Testis (tissue), 3 donors: ENCODE data around the gene USP20. TPM values are rescaled to one million over a fixed set of nuclear protein-coding genes. Genes with fewer than 3 reads are reported as not detected.

Source experiments
- DNase-seq: peaks from one replicate; pipeline ENCODE4 v3.0.0-alpha.2; 2019
- H3K27ac ChIP-seq, 2 donors: fragments of 200-600 bp; sonication (generic); one replicate each; pipeline ENCODE4 v1.5.1; 2019
- H3K27me3 ChIP-seq: fragments of 200-600 bp; sonication (generic); one replicate; pipeline ENCODE4 v1.5.1; 2019
- H3K36me3 ChIP-seq: fragments of 200-600 bp; sonication (generic); one replicate; pipeline ENCODE4 v1.5.1; 2017; ENCODE audit warnings: low read depth; ENCODE audit errors: missing control alignments
- H3K4me1 ChIP-seq: fragments of 200-600 bp; sonication (generic); one replicate; pipeline ENCODE4 v1.5.1; 2019
- H3K4me3 ChIP-seq, 2 donors: fragments of 200-600 bp; sonication (generic); one replicate each; pipeline ENCODE4 v1.5.1; 2017 to 2019
- H3K9me3 ChIP-seq: fragments of 200-600 bp; sonication (generic); one replicate; pipeline ENCODE4 v1.5.1; 2017
- CTCF ChIP-seq, 3 experiments: fragments of 450-650 bp in 2 of 3; fragments of 200-600 bp in 1 of 3; sonication (generic) in 1 of 3; IDR thresholded peaks; one replicate each; pipeline ENCODE4 v1.5.1; 2016 to 2019; ENCODE audit warnings: antibody characterized with exemption in 3 of 3, mild to moderate bottlenecking in 2 of 3, moderate library complexity in 1 of 3
- POLR2A ChIP-seq: fragments of 450-650 bp; IDR thresholded peaks from one replicate; pipeline ENCODE4 v1.6.1; 2017; ENCODE audit warnings: antibody characterized with exemption, mild to moderate bottlenecking, moderate library complexity
- WGBS, 2 donors: methylation state at CpG; one replicate each; pipeline ENCODE4 v1.1.5; 2018; 5-methylcytosine and 5-hydroxymethylcytosine counted together
- intact Hi-C: fragments of 100-400 bp; cut with DNase I; formaldehyde crosslinking; loops from one replicate; pipeline ENCODE4 v1.15.1; 2023; ENCODE audit warnings: low total_unique reads
- polyA plus RNA-seq: library from polyadenylated mRNA; stranded (reverse); fragments of 350-450 nt; fragmentation: Illumina TruSeq; extraction: RNeasy Lipid Tissue Mini Kit (QIAGEN cat#74804); gene quantifications from one replicate; pipeline ENCODE4 v1.2.3, GENCODE V29; 2014; ENCODE audit warnings: low read depth, low replicate concordance; ENCODE audit not compliant: insufficient read depth
- total RNA-seq, 2 donors: library from RNA; depleted of rRNA; stranded (reverse); fragments of >200 nt; gene quantifications; one replicate each; pipeline ENCODE4 v1.2.3, GENCODE V29; 2016

Gene USP20
- total and polyA plus RNA-seq, 3 donors from 2014 or later, result 37.4 to 48.3 (median 46.8) TPM

GRCh38 chr9:129809346-129809745 lies 25.9 kb upstream of the USP20 start:
- H3K9me3 ChIP-seq, result no peaks in the 10 kb centered on the region
- intact Hi-C loops, result no loop called here
- H3K4me3 ChIP-seq, result no peak overlapping the region
- TF ChIP-seq POLR2A (no peak), CTCF (IDR thresholded peaks at IDR 0.05) (no peak)
- H3K27ac ChIP-seq, result no peak overlapping the region
- no peaks in the 10 kb centered on the region for H3K36me3 ChIP-seq
- no peaks in the 10 kb centered on the region for H3K27me3 ChIP-seq
- H3K4me1 ChIP-seq, result no peaks in the 10 kb centered on the region
- WGBS, 2 donors, result 88 to 94% methylated on average over 11 of the region's 11 CpGs
- no peak for DNase-seq

DNA sequence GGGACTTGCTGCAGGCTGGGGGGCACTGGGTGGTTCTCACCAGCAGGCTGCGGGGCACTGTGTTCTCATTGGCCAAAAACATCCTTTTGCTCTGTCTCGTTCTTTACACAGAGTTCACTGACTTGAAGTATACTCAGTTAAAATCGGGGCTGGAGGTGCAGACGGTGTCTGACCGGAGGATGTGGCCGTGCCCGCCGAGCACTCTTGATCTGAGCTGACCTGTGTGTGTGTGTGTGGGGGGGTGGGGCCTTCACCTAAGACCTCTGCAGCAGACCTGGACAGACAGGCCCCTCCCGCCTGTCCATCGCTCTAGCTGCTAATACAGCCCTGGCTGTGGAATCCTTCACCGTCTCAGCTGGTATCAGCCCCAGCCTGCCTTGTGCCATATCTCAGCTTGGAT lies 25.1 kb upstream of the USP20 start:
- no peak for TF ChIP-seq CTCF (IDR thresholded peaks at IDR 0.05)
- TF ChIP-seq POLR2A, result no peak
- intact Hi-C loops, result no loop called here
- Histone ChIP-seq H3K27me3 (no peaks in the 10 kb centered on the region), H3K27ac (no peak overlapping the region), H3K4me1 (no peaks in the 10 kb centered on the region), H3K9me3 (no peaks in the 10 kb centered on the region), H3K36me3 (no peaks in the 10 kb centered on the region), H3K4me3 (no peak overlapping the region)
- no peak for DNase-seq
- 83 to 88% methylated on average over 4 to 11 of the region's 11 CpGs for WGBS, 2 donors

GRCh38 chr9:129810788-129811187 lies 24.5 kb upstream of the USP20 start:
- intact Hi-C loops, result no loop called here
- TF ChIP-seq POLR2A, result no peak
- TF ChIP-seq CTCF (IDR thresholded peaks at IDR 0.05), result no peak
- no peaks in the 10 kb centered on the region for H3K27me3 ChIP-seq
- no peaks in the 10 kb centered on the region for H3K4me1 ChIP-seq
- H3K27ac ChIP-seq, result no peak overlapping the region
- no peaks in the 10 kb centered on the region for H3K36me3 ChIP-seq
- no peak for DNase-seq
- no peaks in the 10 kb centered on the region for H3K9me3 ChIP-seq
- H3K4me3 ChIP-seq, result no peak overlapping the region
- WGBS, 2 donors, result 81 to 82% methylated on average over 6 of the region's 6 CpGs

- intact Hi-C loops, result no loop called here
- Histone ChIP-seq H3K36me3 (no peaks in the 10 kb centered on the region), H3K4me1 (no peaks in the 10 kb centered on the region), H3K4me3 (no peak overlapping the region), H3K27ac (no peak overlapping the region), H3K27me3 (no peaks in the 10 kb centered on the region), H3K9me3 (no peaks in the 10 kb centered on the region)
- no peak for DNase-seq
- TF ChIP-seq CTCF (IDR thresholded peaks at IDR 0.05), result no peak
- TF ChIP-seq POLR2A, result no peak
- 88 to 92% methylated on average over 6 of the region's 6 CpGs for WGBS, 2 donors
Observed at GRCh38 chr9:129811967-129812363, 23.3 kb upstream of the USP20 start.

DNA sequence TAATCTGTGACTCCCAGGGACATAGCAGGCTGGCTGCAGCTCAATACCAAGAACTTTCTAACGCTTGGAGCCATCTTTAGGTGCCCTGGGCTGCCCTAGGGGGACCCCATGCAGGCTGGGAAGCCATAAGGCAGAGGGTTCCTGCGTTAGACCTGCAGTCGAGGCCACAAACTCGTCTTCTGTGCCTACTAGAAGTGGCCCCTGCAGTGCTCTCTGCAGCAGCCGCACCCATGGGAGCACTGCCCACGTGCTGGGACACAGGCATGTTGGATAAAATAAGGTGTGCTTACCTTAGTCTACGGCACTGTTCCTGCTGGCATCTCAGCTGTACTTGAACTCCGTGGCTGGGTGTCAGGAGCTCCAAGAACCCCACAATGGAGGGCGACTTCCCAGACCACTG lies 22.9 kb upstream of the USP20 start:
- 89 to 97% methylated on average over 7 to 9 of the region's 9 CpGs for WGBS, 2 donors
- TF ChIP-seq POLR2A, result no peak
- no peak for TF ChIP-seq CTCF (IDR thresholded peaks at IDR 0.05)

More for the DNA sequence above, 22.9 kb upstream of the USP20 start:
- no peaks in the 10 kb centered on the region for H3K4me1 ChIP-seq
- no peaks in the 10 kb centered on the region for H3K27me3 ChIP-seq
- no peaks in the 10 kb centered on the region for H3K9me3 ChIP-seq
- DNase-seq, result no peak
- no peaks in the 10 kb centered on the region for H3K36me3 ChIP-seq
- no peak overlapping the region for H3K27ac ChIP-seq
- intact Hi-C loops, result no loop called here
- H3K4me3 ChIP-seq, result no peak overlapping the region
